Skin epidermis (tissue), 12 donors: ENCODE data around the gene TTC27.

Experiments used
- H3K27ac ChIP-seq, 21 experiments: fragments of 200-600 bp; sonication (generic) in 11 of 21; one replicate each; pipeline ENCODE4 v1.5.0; 2020; ENCODE audit warnings: mild to moderate bottlenecking in 3 of 21, inconsistent platforms in 2 of 21, moderate library complexity in 2 of 21
- H3K4me3 ChIP-seq, 7 experiments: fragments of 200-600 bp; sonication (generic) in 2 of 7; one replicate each; pipeline ENCODE4 v1.5.0; 2020; ENCODE audit warnings: inconsistent platforms in 2 of 7, mild to moderate bottlenecking in 2 of 7, moderate library complexity in 1 of 7

TTC27 gene

GRCh38 chr2:32663864-32664263 is 36.0 kb downstream of the TTC27 start:
- Histone ChIP-seq H3K27ac (no peak overlapping the region), H3K4me3 (no peak overlapping the region)

DNA sequence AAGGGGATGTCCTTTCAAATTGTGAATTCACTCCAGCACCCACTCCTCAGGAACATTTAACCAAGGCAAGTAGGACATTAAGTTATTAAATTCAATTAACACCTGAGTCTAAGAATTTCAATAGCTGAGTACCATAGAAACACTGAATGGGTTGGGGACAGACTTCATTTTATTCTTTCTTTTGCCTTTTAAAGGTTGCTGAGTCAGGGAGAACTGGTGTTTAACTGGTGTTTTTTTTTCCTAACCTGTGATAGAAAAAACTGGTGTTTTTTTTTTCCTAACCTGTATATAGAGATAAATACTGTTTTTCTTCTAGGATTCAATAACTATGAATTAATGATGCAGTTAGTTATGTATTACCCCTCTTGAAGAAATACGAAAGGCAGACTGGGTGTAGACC is 38.9 kb downstream of the TTC27 start:
- H3K27ac ChIP-seq, result no peak overlapping the region
- no peak overlapping the region for H3K4me3 ChIP-seq

DNA sequence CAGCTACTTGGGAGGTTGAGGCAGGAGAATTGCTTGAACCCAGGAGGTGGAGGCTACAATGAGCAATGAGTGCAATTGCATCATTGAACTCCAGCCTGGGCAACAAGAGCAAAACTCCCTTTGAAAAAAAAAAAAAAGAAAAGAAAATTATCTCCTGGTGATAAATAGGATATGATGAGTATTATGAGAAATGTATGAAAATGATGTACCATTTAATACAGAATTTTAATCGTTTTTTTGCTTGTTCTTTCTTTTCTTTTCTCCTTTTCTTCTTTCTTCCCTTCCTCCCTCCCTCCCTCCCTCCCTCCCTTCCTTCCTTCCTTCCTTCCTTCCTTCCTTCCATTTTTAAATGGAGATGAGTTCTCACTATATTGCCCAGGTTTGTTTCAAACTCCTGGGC is 40.4 kb downstream of the TTC27 start:
- H3K4me3 ChIP-seq, result no peak overlapping the region
- no peak overlapping the region for H3K27ac ChIP-seq

GRCh38 chr2:32671885-32672533 is 44.2 kb downstream of the TTC27 start:
- Histone ChIP-seq H3K4me3 (no peak overlapping the region), H3K27ac (no peak overlapping the region)

DNA sequence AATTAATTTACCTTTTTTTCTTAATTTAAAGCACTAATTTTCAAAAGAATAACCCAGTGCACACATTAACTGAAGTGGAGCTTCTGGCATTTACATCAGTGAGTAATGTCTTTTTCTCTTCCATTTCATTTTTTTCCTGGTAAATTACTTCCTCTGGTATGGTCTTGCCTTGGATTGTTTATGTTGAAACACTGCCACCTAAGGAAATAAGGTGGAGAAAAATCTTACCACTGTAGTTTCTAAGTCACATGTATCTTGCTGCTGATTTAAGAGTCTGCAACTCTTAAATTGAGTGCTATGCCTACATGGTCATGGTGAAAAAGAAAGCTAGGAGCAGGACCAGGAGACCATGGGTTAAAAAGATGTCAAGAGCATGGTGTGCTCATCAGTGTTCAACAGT is 51.0 kb downstream of the TTC27 start:
- Histone ChIP-seq H3K4me3 (no peak overlapping the region), H3K27ac (no peak overlapping the region)

- H3K27ac ChIP-seq, result no peak overlapping the region
- no peak overlapping the region for H3K4me3 ChIP-seq
Measured at GRCh38 chr2:32680942-32681341, 53.1 kb downstream of the TTC27 start.

DNA sequence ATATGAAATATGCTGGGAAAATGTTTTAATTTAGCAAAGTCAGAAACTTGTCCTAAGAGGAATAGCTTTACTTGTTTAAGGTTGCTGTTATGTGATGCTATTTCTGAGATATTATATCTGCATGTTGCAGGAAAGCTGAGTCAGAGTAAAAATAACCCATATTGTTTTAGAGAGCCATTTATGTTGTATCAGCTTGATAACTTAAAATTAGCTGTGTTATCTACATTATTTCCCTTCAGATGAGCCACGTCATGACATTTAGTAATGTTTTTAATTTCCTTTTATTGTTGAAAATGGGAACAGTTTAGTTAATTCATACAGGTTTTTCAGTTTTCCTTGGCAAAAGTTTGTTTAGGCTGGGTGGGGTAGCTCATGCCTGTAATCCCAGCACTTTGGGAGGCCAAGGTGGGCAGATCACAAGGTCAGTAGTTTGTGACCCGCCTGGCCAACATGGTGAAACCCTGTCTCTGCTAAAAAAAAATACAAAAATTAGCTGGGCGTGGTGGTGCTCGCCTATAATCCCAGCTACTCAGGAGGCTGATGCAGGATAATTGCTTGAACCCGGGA is 55.8 kb downstream of the TTC27 start:
- no peak overlapping the region for H3K4me3 ChIP-seq
- H3K27ac ChIP-seq, result no peak overlapping the region

- H3K27ac ChIP-seq, result no peak overlapping the region
- no peak overlapping the region for H3K4me3 ChIP-seq
Measured at GRCh38 chr2:32688541-32688940, 60.7 kb downstream of the TTC27 start.

DNA sequence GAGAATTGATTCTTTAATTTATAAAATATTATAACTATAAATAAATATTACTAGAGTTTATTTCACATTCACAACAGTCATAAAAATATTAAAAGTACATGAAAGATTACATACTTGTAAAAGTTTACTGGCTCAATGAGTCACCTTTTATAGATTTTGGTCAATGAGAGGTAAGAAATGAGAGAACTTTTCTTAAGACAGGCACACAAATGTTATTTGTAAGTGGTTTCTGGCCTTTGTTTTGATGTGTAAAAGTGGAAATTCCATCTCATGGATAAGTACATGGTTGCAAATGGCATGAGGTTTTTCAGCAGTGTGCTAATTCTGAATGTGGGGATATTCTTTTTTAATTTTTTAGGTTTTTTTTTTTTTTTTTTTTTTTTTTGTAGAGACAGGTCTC is 63.8 kb downstream of the TTC27 start:
- H3K27ac ChIP-seq, result no peak overlapping the region
- H3K4me3 ChIP-seq, result no peak overlapping the region

- Histone ChIP-seq H3K27ac (no peak overlapping the region), H3K4me3 (no peak overlapping the region)
Measured at GRCh38 chr2:32696439-32696838, 68.6 kb downstream of the TTC27 start.

DNA sequence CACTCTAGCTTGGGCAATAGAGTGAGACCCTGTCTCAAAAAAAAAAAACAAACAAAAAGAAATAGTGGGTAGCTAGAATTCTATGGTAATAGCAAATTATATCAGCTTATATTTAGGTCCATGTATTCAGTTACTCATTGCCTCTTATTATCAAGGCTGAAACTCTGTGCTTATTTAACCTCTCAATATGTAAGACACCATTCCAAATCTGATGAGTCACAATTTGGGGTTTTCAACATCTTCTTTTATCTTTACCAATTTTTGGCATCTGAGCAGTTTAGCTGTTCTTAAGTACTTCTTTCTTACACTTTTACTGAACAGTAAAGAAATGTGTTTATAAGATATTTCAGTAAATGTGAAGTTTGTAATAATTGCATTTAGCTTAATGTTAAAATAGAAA is 69.3 kb downstream of the TTC27 start:
- H3K27ac ChIP-seq, result no peak overlapping the region
- no peak overlapping the region for H3K4me3 ChIP-seq

DNA sequence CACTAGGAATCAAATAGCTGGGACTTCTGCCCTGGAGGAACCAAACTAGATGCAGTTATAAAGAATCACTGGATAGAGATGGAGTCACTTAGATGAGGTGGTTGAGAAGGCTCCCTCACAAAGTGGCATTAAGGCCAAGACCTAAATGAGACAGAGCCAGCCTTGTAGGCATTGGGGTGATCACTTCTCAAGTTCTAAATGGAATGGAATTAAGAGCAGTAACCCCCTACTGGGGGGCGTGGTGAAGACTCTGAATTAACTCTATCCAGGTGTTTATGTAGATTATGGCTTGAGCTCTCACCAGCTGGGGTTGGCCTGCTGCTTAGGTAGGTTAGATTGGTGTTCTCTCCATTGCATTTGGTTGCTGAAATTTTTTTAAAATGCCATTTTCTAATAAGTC is 71.3 kb downstream of the TTC27 start:
- Histone ChIP-seq H3K27ac (no peak overlapping the region), H3K4me3 (no peak overlapping the region)

- no peak overlapping the region for H3K27ac ChIP-seq
- no peak overlapping the region for H3K4me3 ChIP-seq
Measured at GRCh38 chr2:32701806-32702205, 74.0 kb downstream of the TTC27 start.

- no peak overlapping the region for H3K4me3 ChIP-seq
- H3K27ac ChIP-seq, result no peak overlapping the region
Measured at GRCh38 chr2:32702303-32703064, 74.6 kb downstream of the TTC27 start.

GRCh38 chr2:32706815-32707579 is 79.1 kb downstream of the TTC27 start:
- Histone ChIP-seq H3K4me3 (no peak overlapping the region), H3K27ac (no peak overlapping the region)

DNA sequence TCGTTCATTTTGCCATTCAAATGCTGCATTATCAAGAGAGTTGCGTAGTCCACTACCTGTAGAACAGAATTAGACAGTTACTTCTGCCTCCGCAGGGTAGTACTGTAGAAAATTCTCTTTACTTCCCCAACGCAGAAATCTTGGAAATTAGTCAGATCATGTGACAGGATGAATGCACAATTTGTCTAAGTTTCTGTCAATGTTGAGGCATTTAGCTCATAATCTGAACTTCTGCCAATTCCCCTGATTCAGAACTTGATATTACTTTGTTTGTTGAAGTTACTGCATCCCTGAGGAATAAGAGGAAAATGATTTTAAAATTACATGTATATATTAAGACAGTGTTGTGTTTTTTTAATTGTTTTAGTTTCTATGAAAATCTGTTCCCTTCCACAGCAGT is 83.4 kb downstream of the TTC27 start:
- no peak overlapping the region for H3K27ac ChIP-seq
- H3K4me3 ChIP-seq, result no peak overlapping the region

DNA sequence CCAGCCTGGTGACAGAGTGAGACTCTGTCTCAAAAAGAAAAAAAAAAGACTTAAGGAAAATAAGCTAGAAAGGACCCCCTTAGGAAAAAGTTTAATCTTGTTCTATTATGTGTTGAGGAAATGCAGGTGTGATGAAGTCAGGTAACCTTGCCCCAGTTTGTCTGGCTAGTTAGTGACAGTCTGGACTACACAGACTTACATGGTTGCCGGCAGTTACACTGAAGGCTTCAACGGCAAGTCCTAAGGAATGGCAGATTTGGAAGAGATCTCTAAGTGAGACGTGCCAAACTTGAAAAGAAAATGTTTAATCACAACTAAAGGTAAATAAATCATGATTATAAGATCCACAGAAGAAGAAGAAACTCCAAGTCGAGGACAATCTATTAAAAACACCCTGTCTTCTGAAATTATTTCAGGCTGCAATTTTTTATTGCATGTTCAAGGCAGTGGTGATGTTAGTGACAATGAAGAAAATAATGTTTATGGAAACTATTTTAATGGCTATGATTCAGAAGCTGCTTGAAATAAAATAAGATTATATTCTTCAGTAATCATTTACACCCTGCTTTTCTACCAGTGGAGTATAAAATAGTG is 84.2 kb downstream of the TTC27 start:
- peak overlapping the region in 1 of 21 experiments; percentile 32 for H3K27ac ChIP-seq
- H3K4me3 ChIP-seq, result no peak overlapping the region

GRCh38 chr2:32712870-32713269 is 85.0 kb downstream of the TTC27 start:
- H3K27ac ChIP-seq, result no peak overlapping the region
- no peak overlapping the region for H3K4me3 ChIP-seq

- Histone ChIP-seq H3K4me3 (no peak overlapping the region), H3K27ac (no peak overlapping the region)
Measured at GRCh38 chr2:32714521-32714920, 86.7 kb downstream of the TTC27 start.

GRCh38 chr2:32715391-32715841 is 87.6 kb downstream of the TTC27 start:
- no peak overlapping the region for H3K4me3 ChIP-seq
- H3K27ac ChIP-seq, result no peak overlapping the region
